HUES64 (cell line): ENCODE data around the gene TBC1D1.
A peak's percentile ranks its signal among the peaks of the same experiment; 100 is the strongest.
"Not testable (repeated sequence)": the region's sequence is repeated elsewhere in the genome, so short reads cannot be mapped to it uniquely, and the experiment has no call there.

Experiments
- H3K27ac ChIP-seq: 2 replicates; pipeline ENCODE4 v1.7.0; 2013; ENCODE audit warnings: low read depth, low read length, inconsistent platforms
- H3K27me3 ChIP-seq: 2 replicates; pipeline ENCODE4 v1.6.1; 2013; ENCODE audit warnings: mild to moderate bottlenecking, low read length; ENCODE audit not compliant: insufficient read depth
- H3K36me3 ChIP-seq: 2 replicates; pipeline ENCODE4 v1.6.1; 2013; ENCODE audit warnings: mild to moderate bottlenecking, low read length; ENCODE audit not compliant: insufficient read depth
- H3K4me1 ChIP-seq: 2 replicates; pipeline ENCODE4 v1.6.1; 2013; ENCODE audit warnings: mild to moderate bottlenecking, low read length, moderate library complexity; ENCODE audit not compliant: insufficient read depth
- H3K4me3 ChIP-seq: 2 replicates; pipeline ENCODE4 v1.5.1; 2013; ENCODE audit warnings: mild to moderate bottlenecking, low read length, moderate library complexity
- H3K9ac ChIP-seq: 2 replicates; pipeline ENCODE4 v1.6.1; 2013; ENCODE audit warnings: mild to moderate bottlenecking, low read depth, low read length
- H3K9me3 ChIP-seq: 2 replicates; pipeline ENCODE4 v1.6.1; 2013; ENCODE audit warnings: low read depth, low read length; ENCODE audit not compliant: insufficient read depth
- WGBS: fragments of 150-250, 120-280 bp; methylation state at CpG from one replicate; pipeline ENCODE4 v1.1.7; 2013; ENCODE audit warnings: missing lambda C conversion rate; 5-methylcytosine and 5-hydroxymethylcytosine counted together

The TBC1D1 gene

GRCh38 chr4:37973441-37973840 lies 82.6 kb downstream of the TBC1D1 start:
- Histone ChIP-seq H3K9ac (no peak overlapping the region), H3K4me1 (peaks cover 16% of the 10 kb centered on the region), H3K27me3 (no peaks in the 10 kb centered on the region), H3K4me3 (no peak overlapping the region), H3K27ac (no peak overlapping the region), H3K9me3 (no peaks in the 10 kb centered on the region), H3K36me3 (no peaks in the 10 kb centered on the region)
- WGBS = 94% methylated on average over 3 of the region's 3 CpGs

GRCh38 chr4:37975321-37975822 lies 84.5 kb downstream of the TBC1D1 start:
- not testable (repeated sequence) for H3K27ac ChIP-seq, H3K4me3 ChIP-seq, H3K9me3 ChIP-seq, H3K36me3 ChIP-seq, H3K27me3 ChIP-seq, H3K9ac ChIP-seq
- H3K4me1 ChIP-seq = peaks cover 24% of the 10 kb centered on the region
- 86% methylated on average over 11 of the region's 13 CpGs for WGBS

GRCh38 chr4:37976507-37976906 lies 85.6 kb downstream of the TBC1D1 start:
- Histone ChIP-seq H3K9ac (peak overlapping the region; percentile 82), H3K9me3 (no peaks in the 10 kb centered on the region), H3K4me3 (peak overlapping the region; percentile 57), H3K36me3 (no peaks in the 10 kb centered on the region), H3K27ac (peak overlapping the region; percentile 89), H3K27me3 (no peaks in the 10 kb centered on the region), H3K4me1 (peaks cover 28% of the 10 kb centered on the region)
- 48% methylated on average over 2 of the region's 3 CpGs for WGBS

- WGBS = under 1% methylated on average over 45 of the region's 50 CpGs
- Histone ChIP-seq H3K36me3 (no peaks in the 10 kb centered on the region), H3K4me3 (peak overlapping the region; percentile 77), H3K4me1 (peaks cover 33% of the 10 kb centered on the region), H3K27ac (peak overlapping the region; percentile 89), H3K9me3 (no peaks in the 10 kb centered on the region), H3K9ac (peak overlapping the region; percentile 82), H3K27me3 (no peaks in the 10 kb centered on the region)
Observed at GRCh38 chr4:37976991-37977470, 86.1 kb downstream of the TBC1D1 start.

- Histone ChIP-seq H3K27ac (peak overlapping the region; percentile 72; the same call in 1 of the 2 replicates), H3K4me3 (peak overlapping the region; percentile 77), H3K9ac (peak overlapping the region; percentile 77), H3K36me3 (no peaks in the 10 kb centered on the region), H3K4me1 (peaks cover 40% of the 10 kb centered on the region), H3K9me3 (no peaks in the 10 kb centered on the region), H3K27me3 (no peaks in the 10 kb centered on the region)
- WGBS = 1% methylated on average over 73 of the region's 74 CpGs
Observed at GRCh38 chr4:37977471-37978247, 86.8 kb downstream of the TBC1D1 start.

GRCh38 chr4:37978248-37978924 lies 87.5 kb downstream of the TBC1D1 start:
- H3K27ac ChIP-seq = no peak overlapping the region
- WGBS = 50% methylated on average over 10 of the region's 11 CpGs

GRCh38 chr4:37980246-37980645 lies 89.4 kb downstream of the TBC1D1 start:
- Histone ChIP-seq H3K9me3 (no peaks in the 10 kb centered on the region), H3K27ac (no peak overlapping the region), H3K36me3 (no peaks in the 10 kb centered on the region), H3K4me1 (peaks cover 42% of the 10 kb centered on the region), H3K4me3 (no peak overlapping the region), H3K27me3 (no peaks in the 10 kb centered on the region), H3K9ac (no peak overlapping the region)
- 100% methylated on average over 1 of the region's 1 CpG for WGBS

More at GRCh38 chr4:37978248-37978924, 87.5 kb downstream of the TBC1D1 start:
- Histone ChIP-seq H3K4me3 (peak overlapping the region; percentile 77), H3K27me3 (no peaks in the 10 kb centered on the region), H3K4me1 (peaks cover 42% of the 10 kb centered on the region), H3K9me3 (no peaks in the 10 kb centered on the region), H3K36me3 (no peaks in the 10 kb centered on the region), H3K9ac (peak overlapping the region; percentile 77; the same call in 1 of the 2 replicates)

GRCh38 chr4:37981425-37981824 lies 90.5 kb downstream of the TBC1D1 start:
- Histone ChIP-seq H3K9me3 (no peaks in the 10 kb centered on the region), H3K4me3 (no peak overlapping the region), H3K9ac (no peak overlapping the region), H3K27me3 (no peaks in the 10 kb centered on the region), H3K27ac (no peak overlapping the region), H3K36me3 (no peaks in the 10 kb centered on the region), H3K4me1 (peaks cover 35% of the 10 kb centered on the region)
- 67% methylated on average over 4 of the region's 4 CpGs for WGBS

- H3K36me3 ChIP-seq = no peaks in the 10 kb centered on the region
- peaks cover 32% of the 10 kb centered on the region for H3K4me1 ChIP-seq
- H3K9me3 ChIP-seq = no peaks in the 10 kb centered on the region
- H3K4me3 ChIP-seq = no peak overlapping the region
- no peak overlapping the region for H3K27ac ChIP-seq
- WGBS = 41% methylated on average over 6 of the region's 7 CpGs
- H3K9ac ChIP-seq = no peak overlapping the region
- no peaks in the 10 kb centered on the region for H3K27me3 ChIP-seq
Observed at GRCh38 chr4:37981844-37982720, 91.2 kb downstream of the TBC1D1 start.

GRCh38 chr4:37982736-37983135 lies 91.9 kb downstream of the TBC1D1 start:
- H3K4me3 ChIP-seq = no peak overlapping the region
- H3K9ac ChIP-seq = no peak overlapping the region
- H3K27me3 ChIP-seq = no peaks in the 10 kb centered on the region
- H3K27ac ChIP-seq = no peak overlapping the region
- no peaks in the 10 kb centered on the region for H3K9me3 ChIP-seq
- no peaks in the 10 kb centered on the region for H3K36me3 ChIP-seq
- WGBS = 74% methylated on average over 5 of the region's 5 CpGs
- peaks cover 37% of the 10 kb centered on the region for H3K4me1 ChIP-seq
